Ovary (tissue), 3 donors: ENCODE results near the gene CSAD.
"Not testable (repeated sequence)": the region's sequence is repeated elsewhere in the genome, so short reads cannot be mapped to it uniquely, and the experiment has no call there.

Experiments
- CTCF ChIP-seq, 3 donors: fragments of 450-650 bp in 2 of 3; fragments of 200-600 bp in 1 of 3; IDR thresholded peaks; one replicate each; pipeline versions ENCODE4 v1.5.1 to v1.8.0; 2016 to 2022; ENCODE audit warnings: antibody characterized with exemption in 3 of 3, mild to moderate bottlenecking in 1 of 3
- POLR2A ChIP-seq: fragments of 450-650 bp; IDR thresholded peaks from one replicate; pipeline ENCODE4 v1.6.1; 2017; ENCODE audit warnings: antibody characterized with exemption, mild to moderate bottlenecking, moderate library complexity
- donor health status: DM: no; HTN: no; CAD: no.

GRCh38 chr12:53177447-53177846 is 3.3 kb downstream of the CSAD start:
- TF ChIP-seq CTCF (IDR thresholded peaks at IDR 0.05); POLR2A: not testable (repeated sequence)
